Caco-2 (cell line): ENCODE data around the gene NARS2. TPM values are rescaled to one million over a fixed set of nuclear protein-coding genes. Genes with fewer than 3 reads are reported as not detected.
"Not testable (repeated sequence)": the region's sequence is repeated elsewhere in the genome, so short reads cannot be mapped to it uniquely, and the experiment has no call there.

Source experiments
- BruUV-seq: library from RNA; stranded (reverse); fragments of 400-500 nt; replicated peaks from 2 replicates; lab custom pipeline; 2021; lab: Mats Ljungman, UMichigan
- CTCF ChIA-PET: fragments of 300-600 bp; sonication (Branson Sonifier 250); formaldehyde crosslinking; loops from one replicate; lab custom pipeline; 2022; ENCODE audit warnings: antibody characterized with exemption; lab: Charles Lee
- POLR2A ChIA-PET: fragments of 300-600 bp; sonication (Branson Sonifier 250); formaldehyde crosslinking; loops from one replicate; lab custom pipeline; 2022; ENCODE audit warnings: antibody characterized with exemption; lab: Charles Lee
- DNase-seq, 2 experiments: peaks; one replicate each; pipeline versions ENCODE4 v3.0.0 to v3.0.0-alpha.2; 2020 to 2022
- H3K27me3 ChIP-seq: replicated peaks from 2 replicates; pipeline ENCODE4 v1.6.0; 2011; ENCODE audit warnings: low read length; ENCODE audit not compliant: control insufficient read depth, insufficient read depth
- H3K36me3 ChIP-seq: 2 replicates; pipeline ENCODE4 v1.5.1; 2011; ENCODE audit warnings: low read length; ENCODE audit not compliant: control insufficient read depth, insufficient read depth
- H3K4me1 ChIP-seq: fragments of 250-450 bp; sonication (Bioruptor Pico); 2 replicates; pipeline ENCODE4 v1.5.1; 2020; ENCODE audit warnings: mild to moderate bottlenecking
- H3K4me3 ChIP-seq: 2 replicates; pipeline ENCODE4 v1.5.1; 2011; ENCODE audit warnings: low read depth, mild to moderate bottlenecking, control low read depth, low read length
- H3K9me3 ChIP-seq: fragments of 250-450 bp; sonication (Bioruptor Pico); 2 replicates; pipeline ENCODE4 v1.5.1; 2020; ENCODE audit warnings: mild to moderate bottlenecking, moderate library complexity
- H3K27ac Mint-ChIP-seq: one replicate; pipeline ENCODE4 v1.8.0; 2022; ENCODE audit warnings: mixed read lengths; ENCODE audit not compliant: unreplicated experiment
- H3K27me3 Mint-ChIP-seq: one replicate; pipeline ENCODE4 v1.8.0; 2022; ENCODE audit warnings: mixed read lengths; ENCODE audit not compliant: insufficient read depth, unreplicated experiment
- H3K36me3 Mint-ChIP-seq: one replicate; pipeline ENCODE4 v1.8.0; 2022; ENCODE audit warnings: mild to moderate bottlenecking, mixed read lengths; ENCODE audit not compliant: insufficient read depth, unreplicated experiment
- H3K4me1 Mint-ChIP-seq: one replicate; pipeline ENCODE4 v1.8.0; 2022; ENCODE audit warnings: low read depth, mixed read lengths; ENCODE audit not compliant: unreplicated experiment
- H3K4me3 Mint-ChIP-seq: one replicate; pipeline ENCODE4 v1.8.0; 2022; ENCODE audit warnings: mild to moderate bottlenecking, moderate library complexity, mixed read lengths; ENCODE audit not compliant: unreplicated experiment
- H3K9me3 Mint-ChIP-seq: one replicate; pipeline ENCODE4 v1.8.0; 2022; ENCODE audit warnings: mixed read lengths; ENCODE audit not compliant: unreplicated experiment
- CTCF ChIP-seq, 2 experiments: fragments of 200-600 bp in 1 of 2; IDR thresholded peaks; 1 replicate in 1 of 2; 2 replicates in 1 of 2; pipeline versions ENCODE4 v1.5.1 to v1.8.0; 2011 to 2022; ENCODE audit warnings: antibody characterized with exemption in 1 of 2, control low read depth in 1 of 2, inconsistent platforms in 1 of 2, low read depth in 1 of 2, low read length in 1 of 2, mild to moderate bottlenecking in 1 of 2, moderate library complexity in 1 of 2; ENCODE audit not compliant: insufficient read depth in 1 of 2, severe bottlenecking in 1 of 2, unreplicated experiment in 1 of 2
- intact Hi-C: fragments of 100-400 bp; cut with micrococcal nuclease; formaldehyde crosslinking; loops from one replicate; pipeline ENCODE4 v1.10.0; 2022; ENCODE audit not compliant: unreplicated experiment
- total RNA-seq: library from RNA; stranded (reverse); gene quantifications from 2 replicates; pipeline ENCODE4 v1.2.3, GENCODE V29; 2022

Gene NARS2
- total RNA-seq, 1 experiment from 2014 or later, result 49.3 TPM

DNA sequence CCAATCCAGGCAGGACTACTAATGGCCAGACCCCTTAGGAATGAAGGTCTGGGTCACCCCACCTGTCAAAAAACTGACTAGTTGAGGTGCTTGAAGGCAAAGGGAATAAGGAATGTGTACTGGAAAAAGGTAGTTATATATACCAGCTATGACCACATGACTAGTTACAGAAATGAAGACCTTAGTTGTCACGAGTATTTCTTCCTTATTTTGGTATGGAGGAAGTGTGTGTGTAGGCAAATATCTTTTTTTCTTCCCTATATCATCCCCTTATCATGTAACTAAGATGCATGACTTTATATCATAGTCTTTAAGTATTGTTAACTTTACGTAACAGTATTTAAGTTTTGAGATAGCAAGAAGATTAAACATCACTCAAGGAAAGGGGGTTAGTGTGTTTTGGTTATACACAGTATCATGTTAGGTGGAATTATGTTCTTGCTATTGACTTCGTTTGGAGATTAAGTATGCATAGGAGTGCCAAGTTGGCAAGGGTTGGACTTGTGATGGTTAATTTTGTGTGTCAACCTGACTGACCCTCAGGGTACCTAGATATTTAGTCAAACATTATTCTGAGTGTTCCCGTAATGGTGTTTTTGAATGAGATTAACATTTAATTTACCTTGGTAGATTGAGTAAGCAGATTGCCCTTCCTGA is 38.2 kb upstream of the NARS2 start:
- no TSS peak for BruUV-seq
- no peaks in the 10 kb centered on the region for H3K36me3 ChIP-seq
- H3K9me3 Mint-ChIP-seq, result peaks cover 27% of the 10 kb centered on the region
- H3K4me3 Mint-ChIP-seq, result no peak overlapping the region
- H3K4me1 Mint-ChIP-seq, result peaks cover 14% of the 10 kb centered on the region
- H3K27me3 ChIP-seq, result no peaks in the 10 kb centered on the region
- H3K27ac Mint-ChIP-seq, result peak overlapping the region; percentile 24
- H3K4me1 ChIP-seq, result peaks cover 9% of the 10 kb centered on the region
- TF ChIP-seq CTCF (IDR thresholded peaks at IDR 0.05; ENCODE audit: insufficient read depth in 1 of 2, low read depth in 1 of 2, low read length in 1 of 2, severe bottlenecking in 1 of 2, unreplicated experiment in 1 of 2), result no peak
- H3K4me3 ChIP-seq, result no peak overlapping the region
- intact Hi-C loops, result no loop called here
- CTCF ChIA-PET, result no interaction called here
- H3K9me3 ChIP-seq, result peaks cover 9% of the 10 kb centered on the region
- POLR2A ChIA-PET, result no interaction called here
- H3K27me3 Mint-ChIP-seq, result no peaks in the 10 kb centered on the region
- no peaks in the 10 kb centered on the region for H3K36me3 Mint-ChIP-seq
- DNase-seq, result no peak

DNA sequence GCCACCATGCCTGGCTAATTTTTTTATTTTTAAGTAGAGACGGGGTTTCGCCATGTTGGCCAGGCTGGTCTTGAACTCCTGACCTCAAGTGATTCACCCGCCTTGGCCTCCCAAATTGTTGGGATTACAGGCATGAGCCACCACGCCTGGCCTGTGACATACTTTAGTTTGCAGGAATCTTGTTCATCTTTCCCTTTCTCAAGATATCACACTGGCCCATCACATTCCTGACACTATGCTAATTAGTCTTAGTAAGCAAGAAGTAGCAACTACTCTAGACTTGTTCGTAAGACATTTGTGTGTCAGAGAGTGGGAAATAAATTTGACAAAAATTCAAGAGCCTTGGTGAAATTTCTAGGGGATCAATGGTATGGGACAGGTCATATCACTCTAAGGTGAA is 34.7 kb upstream of the NARS2 start:
- H3K4me3 Mint-ChIP-seq, intact Hi-C loops, H3K4me3 ChIP-seq, H3K27ac Mint-ChIP-seq, H3K27me3 Mint-ChIP-seq, BruUV-seq, H3K27me3 ChIP-seq, H3K36me3 ChIP-seq, H3K36me3 Mint-ChIP-seq, CTCF ChIA-PET, POLR2A ChIA-PET, DNase-seq, H3K4me1 ChIP-seq: not testable (repeated sequence)
- H3K9me3 Mint-ChIP-seq, result peaks cover 23% of the 10 kb centered on the region
- peaks cover 14% of the 10 kb centered on the region for H3K4me1 Mint-ChIP-seq
- peaks cover 13% of the 10 kb centered on the region; the same call in 1 of the 2 replicates for H3K9me3 ChIP-seq

- ChIA-PET CTCF (interaction anchor here (0.8 kb wide), 1 partner anchor 38 kb away, joined by 3 read pairs; no protein-coding TSS in a partner anchor), POLR2A (no interaction called here)
- DNase-seq, result no peak
- Mint-ChIP-seq H3K36me3 (no peaks in the 10 kb centered on the region), H3K9me3 (peaks cover 7% of the 10 kb centered on the region), H3K27ac (no peak overlapping the region), H3K4me3 (no peak overlapping the region), H3K27me3 (no peaks in the 10 kb centered on the region), H3K4me1 (peaks cover 6% of the 10 kb centered on the region)
- Histone ChIP-seq H3K36me3 (no peaks in the 10 kb centered on the region), H3K27me3 (no peaks in the 10 kb centered on the region), H3K9me3 (peaks cover 18% of the 10 kb centered on the region; the same call in 1 of the 2 replicates), H3K4me3 (no peak overlapping the region), H3K4me1 (peaks cover under 1% of the 10 kb centered on the region)
- no peak for TF ChIP-seq CTCF (IDR thresholded peaks at IDR 0.05; ENCODE audit: insufficient read depth in 1 of 2, low read depth in 1 of 2, low read length in 1 of 2, severe bottlenecking in 1 of 2, unreplicated experiment in 1 of 2)
- BruUV-seq, result no TSS peak
- intact Hi-C loops, result no loop called here
Measured at GRCh38 chr11:78607696-78608095, 33.0 kb upstream of the NARS2 start.
